MM.1S (cell line): Measurements from ENCODE around the gene TMEM163.

Experiments
- DNase-seq: peaks from one replicate; pipeline ENCODE4 v3.0.0-alpha.2; 2015
- H2AFZ ChIP-seq: fragments of 300-600 bp; sonication (generic); 2 replicates; pipeline ENCODE4 v1.6.0; 2016; ENCODE audit warnings: antibody characterized with exemption, low read length
- H3F3A ChIP-seq: fragments of 300-600 bp; sonication (generic); 2 replicates; pipeline ENCODE4 v1.6.1; 2016; ENCODE audit warnings: mild to moderate bottlenecking, antibody characterized with exemption, low read length, moderate library complexity, mixed read lengths; ENCODE audit not compliant: insufficient read depth
- H3K27ac ChIP-seq: fragments of 300-600 bp; sonication (generic); 2 replicates; pipeline ENCODE4 v1.5.1; 2016; ENCODE audit warnings: mild to moderate bottlenecking, low read length
- H3K27me3 ChIP-seq: fragments of 300-600 bp; sonication (generic); replicated peaks from 2 replicates; pipeline ENCODE4 v1.6.0; 2016; ENCODE audit warnings: low read length; ENCODE audit not compliant: insufficient read depth
- H3K36me3 ChIP-seq: fragments of 300-600 bp; sonication (generic); replicated peaks from 2 replicates; pipeline ENCODE4 v1.6.1; 2016; ENCODE audit warnings: mild to moderate bottlenecking, low read length, mixed read lengths; ENCODE audit not compliant: insufficient read depth
- H3K4me1 ChIP-seq: fragments of 300-600 bp; sonication (generic); 2 replicates; pipeline ENCODE4 v1.6.1; 2016; ENCODE audit warnings: low read length, mixed read lengths
- H3K4me2 ChIP-seq: fragments of 300-600 bp; sonication (generic); 2 replicates; pipeline ENCODE4 v1.6.0; 2016; ENCODE audit warnings: low read depth, low read length
- H3K4me3 ChIP-seq: fragments of 300-600 bp; sonication (generic); 2 replicates; pipeline ENCODE4 v1.5.1; 2016; ENCODE audit warnings: low read length, mixed read lengths
- H3K79me2 ChIP-seq: fragments of 300-600 bp; sonication (generic); 2 replicates; pipeline ENCODE4 v1.6.1; 2016; ENCODE audit warnings: mixed run types, low read length, mixed read lengths
- H3K9ac ChIP-seq: fragments of 300-600 bp; sonication (generic); 2 replicates; pipeline ENCODE4 v1.6.1; 2016; ENCODE audit warnings: low read length, mixed read lengths
- H3K9me2 ChIP-seq: fragments of 300-600 bp; sonication (generic); replicated peaks from 2 replicates; pipeline ENCODE4 v1.6.1; 2016; ENCODE audit warnings: mild to moderate bottlenecking, low read length, mixed read lengths; ENCODE audit not compliant: insufficient read depth
- H3K9me3 ChIP-seq: fragments of 300-600 bp; sonication (generic); replicated peaks from 2 replicates; pipeline ENCODE4 v1.6.1; 2016; ENCODE audit warnings: mild to moderate bottlenecking, low read length, mixed read lengths; ENCODE audit not compliant: insufficient read depth
- H4K20me1 ChIP-seq: fragments of 300-600 bp; sonication (generic); 2 replicates; pipeline ENCODE4 v1.6.1; 2016; ENCODE audit warnings: mild to moderate bottlenecking, low read length, moderate library complexity, mixed read lengths; ENCODE audit not compliant: insufficient read depth
- EZH2 ChIP-seq: fragments of 300-600 bp; sonication (generic); optimal IDR thresholded peaks from 2 replicates; pipeline ENCODE3; 2017; ENCODE audit warnings: low read depth, mild to moderate bottlenecking, antibody characterized with exemption, low read length, mixed read lengths
- EZH2phosphoT487 ChIP-seq: fragments of 300-600 bp; sonication (generic); IDR thresholded peaks from 2 replicates; pipeline ENCODE4 v1.6.1; 2018; ENCODE audit warnings: antibody characterized with exemption, low read length
- TF ChIP-seq, protein P1 (sequence below): fragments of 300-600 bp; sonication (generic); IDR thresholded peaks from 2 replicates; pipeline ENCODE4 v1.5.1; 2016; ENCODE audit warnings: antibody characterized with exemption, low read length, mixed read lengths

TMEM163 gene

DNA sequence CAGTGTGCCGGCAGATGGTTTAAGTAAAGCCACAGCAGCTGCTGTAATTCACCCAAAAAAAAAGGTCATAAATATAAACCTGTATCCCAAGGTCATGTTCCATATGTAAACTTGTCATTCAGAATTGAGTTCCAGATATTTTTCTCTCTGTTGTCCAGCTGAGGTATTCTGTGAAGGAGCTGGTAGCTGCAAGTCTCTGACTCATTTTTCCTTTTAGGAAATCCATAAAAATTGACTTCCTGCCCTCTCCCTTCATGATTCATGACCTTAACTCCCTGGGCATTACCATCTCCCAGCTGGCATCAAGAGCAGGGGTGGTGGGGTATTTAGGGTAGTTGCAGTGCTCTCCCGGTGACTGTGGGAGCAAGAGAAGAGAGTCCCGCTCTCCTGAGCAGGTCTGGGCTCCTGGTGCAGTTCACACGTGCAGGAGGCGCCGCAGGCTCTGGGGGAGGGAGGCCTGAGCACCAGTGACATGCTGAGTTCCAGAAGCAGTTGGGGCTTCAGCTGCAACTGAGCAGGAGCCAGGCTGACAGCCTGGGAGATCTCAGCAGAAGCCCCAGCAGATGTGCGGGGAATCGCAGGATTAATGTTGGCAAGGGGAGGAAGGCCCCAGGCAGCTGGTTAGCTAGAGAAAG, 272.3 kb downstream of the TMEM163 start:
- H3K79me2 ChIP-seq = no peaks in the 10 kb centered on the region
- no peak overlapping the region for H3K4me2 ChIP-seq
- no peaks in the 10 kb centered on the region for H3F3A ChIP-seq
- no peak overlapping the region for H2AFZ ChIP-seq
- no peak overlapping the region for H3K27ac ChIP-seq
- TF ChIP-seq EZH2phosphoT487 (no peak), EZH2 (no peak)
- TF ChIP-seq, protein P1, sequence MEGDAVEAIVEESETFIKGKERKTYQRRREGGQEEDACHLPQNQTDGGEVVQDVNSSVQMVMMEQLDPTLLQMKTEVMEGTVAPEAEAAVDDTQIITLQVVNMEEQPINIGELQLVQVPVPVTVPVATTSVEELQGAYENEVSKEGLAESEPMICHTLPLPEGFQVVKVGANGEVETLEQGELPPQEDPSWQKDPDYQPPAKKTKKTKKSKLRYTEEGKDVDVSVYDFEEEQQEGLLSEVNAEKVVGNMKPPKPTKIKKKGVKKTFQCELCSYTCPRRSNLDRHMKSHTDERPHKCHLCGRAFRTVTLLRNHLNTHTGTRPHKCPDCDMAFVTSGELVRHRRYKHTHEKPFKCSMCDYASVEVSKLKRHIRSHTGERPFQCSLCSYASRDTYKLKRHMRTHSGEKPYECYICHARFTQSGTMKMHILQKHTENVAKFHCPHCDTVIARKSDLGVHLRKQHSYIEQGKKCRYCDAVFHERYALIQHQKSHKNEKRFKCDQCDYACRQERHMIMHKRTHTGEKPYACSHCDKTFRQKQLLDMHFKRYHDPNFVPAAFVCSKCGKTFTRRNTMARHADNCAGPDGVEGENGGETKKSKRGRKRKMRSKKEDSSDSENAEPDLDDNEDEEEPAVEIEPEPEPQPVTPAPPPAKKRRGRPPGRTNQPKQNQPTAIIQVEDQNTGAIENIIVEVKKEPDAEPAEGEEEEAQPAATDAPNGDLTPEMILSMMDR = no peak
- no peaks in the 10 kb centered on the region for H3K27me3 ChIP-seq
- no peaks in the 10 kb centered on the region for H3K36me3 ChIP-seq
- H3K4me1 ChIP-seq = no peaks in the 10 kb centered on the region
- H3K4me3 ChIP-seq = no peak overlapping the region
- no peak overlapping the region for H3K9ac ChIP-seq
- no peaks in the 10 kb centered on the region for H3K9me3 ChIP-seq
- H3K9me2 ChIP-seq = no peaks in the 10 kb centered on the region
- no peaks in the 10 kb centered on the region for H4K20me1 ChIP-seq
- no peak for DNase-seq

DNA sequence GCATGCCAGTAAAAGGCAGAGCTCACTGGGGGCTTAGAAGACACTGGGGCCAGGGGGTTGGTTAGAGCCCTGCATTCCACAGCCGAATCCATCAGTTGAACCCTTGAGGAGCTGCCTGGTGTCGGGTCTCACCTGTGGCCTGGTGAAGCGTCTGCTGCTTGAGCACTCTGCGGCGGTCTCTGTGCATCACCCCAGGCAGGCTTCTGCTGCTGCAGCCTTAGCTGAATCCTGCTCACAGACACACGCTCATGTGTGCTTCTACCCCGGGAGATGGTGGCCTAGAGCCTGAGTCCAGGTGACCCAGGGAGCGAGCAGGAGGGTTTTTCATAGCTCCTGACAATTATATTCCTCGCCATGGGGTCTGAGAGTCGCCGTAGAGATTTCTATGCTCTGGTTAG, 272.8 kb downstream of the TMEM163 start:
- no peak overlapping the region for H3K4me2 ChIP-seq
- no peak for DNase-seq

DNA sequence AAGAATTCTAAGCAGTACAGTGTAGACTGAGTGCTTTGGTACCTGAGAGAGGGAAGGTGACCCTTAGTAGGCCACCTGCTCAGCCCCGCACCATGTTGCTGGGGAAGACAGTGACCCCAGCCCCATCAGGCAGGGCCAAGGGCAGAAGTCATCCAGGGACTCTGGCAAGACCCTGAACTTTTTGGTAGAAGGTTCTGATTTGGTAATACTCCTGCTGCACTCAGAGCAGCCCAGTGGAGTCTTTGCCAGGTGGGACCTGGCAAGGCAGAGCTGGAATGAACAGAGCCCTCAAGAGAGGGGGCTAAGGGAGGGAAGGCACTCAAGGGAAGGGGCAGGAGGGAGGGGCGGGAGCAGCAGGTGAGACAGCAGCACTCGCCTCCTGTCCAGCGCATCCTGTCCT, 273.7 kb downstream of the TMEM163 start:
- H3K79me2 ChIP-seq = no peaks in the 10 kb centered on the region
- peaks cover 3% of the 10 kb centered on the region; the same call in 1 of the 2 replicates for H3K36me3 ChIP-seq
- H3K27me3 ChIP-seq = no peaks in the 10 kb centered on the region
- no peaks in the 10 kb centered on the region for H3K4me1 ChIP-seq
- H3F3A ChIP-seq = no peaks in the 10 kb centered on the region
- no peak overlapping the region for H3K4me2 ChIP-seq
- TF ChIP-seq EZH2phosphoT487 (no peak), EZH2 (no peak)
- TF ChIP-seq, protein P1 = no peak
- no peaks in the 10 kb centered on the region for H3K9me3 ChIP-seq
- no peak for DNase-seq
- H4K20me1 ChIP-seq = no peaks in the 10 kb centered on the region
- H3K9ac ChIP-seq = no peak overlapping the region
- no peak overlapping the region for H3K27ac ChIP-seq
- H2AFZ ChIP-seq = no peak overlapping the region
- no peaks in the 10 kb centered on the region for H3K9me2 ChIP-seq
- H3K4me3 ChIP-seq = no peak overlapping the region

More for the DNA sequence above, 272.8 kb downstream of the TMEM163 start:
- H2AFZ ChIP-seq = no peak overlapping the region
- no peak overlapping the region for H3K27ac ChIP-seq
- H3F3A ChIP-seq = no peaks in the 10 kb centered on the region
- H3K9me3 ChIP-seq = no peaks in the 10 kb centered on the region
- H3K27me3 ChIP-seq = no peaks in the 10 kb centered on the region
- H3K4me3 ChIP-seq = no peak overlapping the region
- no peaks in the 10 kb centered on the region for H3K4me1 ChIP-seq
- TF ChIP-seq, protein P1 = no peak
- TF ChIP-seq EZH2phosphoT487 = no peak
- no peak for TF ChIP-seq EZH2
- no peak overlapping the region for H3K9ac ChIP-seq
- H3K79me2 ChIP-seq = no peaks in the 10 kb centered on the region
- H3K9me2 ChIP-seq = no peaks in the 10 kb centered on the region
- no peaks in the 10 kb centered on the region for H3K36me3 ChIP-seq
- no peaks in the 10 kb centered on the region for H4K20me1 ChIP-seq
